ENCODE results near the gene LSM10. TPM values are rescaled to one million over a fixed set of nuclear protein-coding genes. Genes with fewer than 3 reads are reported as not detected.

Gene LSM10
- total RNA-seq, 1 donor from 2014 or later, result 28.4 TPM

- H3K4me3 Mint-ChIP-seq (ENCODE audit: low read depth), result peak overlapping the region; percentile 84
- no peak for DNase-seq (ENCODE audit: low spot score, unreplicated experiment)
- H3K27me3 Mint-ChIP-seq, result no peaks in the 10 kb centered on the region
Observed at GRCh38 chr1:36401602-36402503, 4.1 kb upstream of the LSM10 start.

GRCh38 chr1:36400825-36401601, 3.3 kb upstream of the LSM10 start:
- Mint-ChIP-seq H3K27me3 (no peaks in the 10 kb centered on the region), H3K4me3 (ENCODE audit: low read depth) (peak overlapping the region; percentile 84), H3K9me3 (ENCODE audit: low read depth) (no peaks in the 10 kb centered on the region), H3K4me1 (ENCODE audit: low read depth) (peaks cover 19% of the 10 kb centered on the region), H3K27ac (peak overlapping the region; percentile 98), H3K36me3 (ENCODE audit: insufficient read depth) (no peaks in the 10 kb centered on the region)
- peak; percentile 68 for DNase-seq (ENCODE audit: low spot score, unreplicated experiment)
- TF ChIP-seq CTCF (IDR thresholded peaks at IDR 0.05; ENCODE audit: unreplicated experiment), result no peak

More at GRCh38 chr1:36401602-36402503, 4.1 kb upstream of the LSM10 start:
- Mint-ChIP-seq H3K9me3 (ENCODE audit: low read depth) (no peaks in the 10 kb centered on the region), H3K27ac (peak overlapping the region; percentile 98), H3K36me3 (ENCODE audit: insufficient read depth) (no peaks in the 10 kb centered on the region), H3K4me1 (ENCODE audit: low read depth) (peaks cover 16% of the 10 kb centered on the region)
- no peak for TF ChIP-seq CTCF (IDR thresholded peaks at IDR 0.05; ENCODE audit: unreplicated experiment)

- H3K27me3 Mint-ChIP-seq, result no peaks in the 10 kb centered on the region
- DNase-seq (ENCODE audit: low spot score, unreplicated experiment), result no peak
- TF ChIP-seq CTCF (IDR thresholded peaks at IDR 0.05; ENCODE audit: unreplicated experiment), result no peak
- no peaks in the 10 kb centered on the region for H3K9me3 Mint-ChIP-seq (ENCODE audit: low read depth)
- peak overlapping the region; percentile 84 for H3K4me3 Mint-ChIP-seq (ENCODE audit: low read depth)
- H3K4me1 Mint-ChIP-seq (ENCODE audit: low read depth), result peaks cover 19% of the 10 kb centered on the region
- H3K36me3 Mint-ChIP-seq (ENCODE audit: insufficient read depth), result no peaks in the 10 kb centered on the region
- H3K27ac Mint-ChIP-seq, result peak overlapping the region; percentile 98
Observed at GRCh38 chr1:36400514-36400824, 2.8 kb upstream of the LSM10 start.

GRCh38 chr1:36398370-36398977, 766 bp upstream of the LSM10 start:
- Mint-ChIP-seq H3K27me3 (no peaks in the 10 kb centered on the region), H3K4me1 (ENCODE audit: low read depth) (peaks cover 20% of the 10 kb centered on the region), H3K9me3 (ENCODE audit: low read depth) (no peaks in the 10 kb centered on the region), H3K27ac (peak overlapping the region; percentile 96), H3K36me3 (ENCODE audit: insufficient read depth) (no peaks in the 10 kb centered on the region), H3K4me3 (ENCODE audit: low read depth) (peak overlapping the region; percentile 88)
- DNase-seq (ENCODE audit: low spot score, unreplicated experiment), result no peak
- TF ChIP-seq CTCF (IDR thresholded peaks at IDR 0.05; ENCODE audit: unreplicated experiment), result no peak

GRCh38 chr1:36397083-36397377, 678 bp downstream of the LSM10 start:
- H3K27ac Mint-ChIP-seq, result peak overlapping the region; percentile 96
- no peak for DNase-seq (ENCODE audit: low spot score, unreplicated experiment)

More at GRCh38 chr1:36397083-36397377, 678 bp downstream of the LSM10 start:
- peak overlapping the region; percentile 88 for H3K4me3 Mint-ChIP-seq (ENCODE audit: low read depth)
- peaks cover 2% of the 10 kb centered on the region for H3K36me3 Mint-ChIP-seq (ENCODE audit: insufficient read depth)
- H3K27me3 Mint-ChIP-seq, result no peaks in the 10 kb centered on the region
- TF ChIP-seq CTCF (IDR thresholded peaks at IDR 0.05; ENCODE audit: unreplicated experiment), result no peak
- H3K4me1 Mint-ChIP-seq (ENCODE audit: low read depth), result peaks cover 18% of the 10 kb centered on the region
- H3K9me3 Mint-ChIP-seq (ENCODE audit: low read depth), result no peaks in the 10 kb centered on the region

Measured in progenitor cell of endocrine pancreas (in vitro differentiated cells).